ENCODE data around the gene GNG5. TPM values are rescaled to one million over a fixed set of nuclear protein-coding genes. Genes with fewer than 3 reads are reported as not detected.
A peak's percentile ranks its signal among the peaks of the same experiment; 100 is the strongest.
"Not testable (repeated sequence)": the region's sequence is repeated elsewhere in the genome, so short reads cannot be mapped to it uniquely, and the experiment has no call there.

Gene GNG5
- total and polyA plus RNA-seq, 5 donors from 2014 or later, result 33.0 to 318 (median 233) TPM

DNA sequence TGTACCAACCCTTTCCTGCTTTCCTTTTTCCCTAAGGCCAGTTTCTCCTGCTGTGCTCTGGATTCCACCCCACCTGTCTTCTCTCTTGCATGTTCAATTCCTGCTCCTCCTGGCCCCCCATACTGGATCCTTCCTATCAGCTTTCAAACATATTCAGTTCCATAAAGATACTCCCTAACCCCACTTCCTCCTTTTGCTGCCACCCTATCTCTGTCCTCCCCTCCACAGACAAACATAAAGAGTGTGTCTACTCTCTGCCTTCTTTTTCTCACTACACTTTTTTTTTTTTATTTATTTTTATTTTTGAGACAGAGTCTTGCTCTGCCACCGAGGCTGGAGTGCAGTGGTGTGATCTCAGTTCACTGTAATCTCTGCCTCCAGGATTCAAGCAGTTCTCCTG lies 44.3 kb downstream of the GNG5 start:
- Mint-ChIP-seq H3K36me3 (no peaks in the 10 kb centered on the region), H3K4me1 (no peaks in the 10 kb centered on the region), H3K9me3 (peaks cover 0 to 1% (median 0%) of the 10 kb centered on the region in 7 donors), H3K27ac (no peak overlapping the region), H3K4me3 (no peak overlapping the region), H3K27me3 (peaks cover 30% of the 10 kb centered on the region)
- DNase-seq (no peak), ATAC-seq (ENCODE audit: low read depth in 2 of 2) (no peak)
- Histone ChIP-seq H3K9me3 (ENCODE audit: control insufficient read depth in 2 of 2, low read length in 2 of 2) (no peaks in the 10 kb centered on the region), H3K27ac (ENCODE audit: insufficient read depth, low read length, poor library complexity, severe bottlenecking) (no peak overlapping the region), H3K4me3 (ENCODE audit: low read depth, low read length) (no peak overlapping the region), H3K36me3 (ENCODE audit: control insufficient read depth, insufficient read depth, low read length) (no peaks in the 10 kb centered on the region), H3K27me3 (ENCODE audit: control insufficient read depth, insufficient read depth, low read length) (peaks cover 22% of the 10 kb centered on the region), H3K4me1 (ENCODE audit: control insufficient read depth, insufficient read depth, low read length, poor library complexity, severe bottlenecking) (no peaks in the 10 kb centered on the region)

DNA sequence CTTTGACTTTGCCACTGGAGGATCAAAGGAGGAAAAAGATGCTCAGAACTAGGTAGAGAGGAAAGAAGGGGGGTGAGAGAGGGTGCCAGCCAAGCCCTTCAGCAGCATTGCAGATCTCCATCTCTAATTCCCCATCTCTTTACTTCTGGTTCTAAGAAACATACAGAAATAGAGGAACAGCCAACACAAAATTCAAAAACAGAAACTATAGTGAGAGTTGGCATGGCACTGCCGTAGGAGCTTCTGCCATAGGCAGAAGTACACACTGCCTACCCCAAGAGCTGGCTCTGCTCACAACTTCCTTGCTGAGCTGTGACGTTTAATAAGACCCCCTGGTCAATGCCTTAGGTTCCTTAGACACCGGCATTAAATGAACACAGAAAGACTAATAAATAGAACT lies 53.9 kb downstream of the GNG5 start:
- H3K4me3 Mint-ChIP-seq, result no peak overlapping the region
- H3K27ac Mint-ChIP-seq, result no peak overlapping the region
- DNase-seq (no peak), ATAC-seq (ENCODE audit: low read depth in 2 of 2) (no peak)
- peaks cover 0 to 4% (median 0%) of the 10 kb centered on the region in 7 donors for H3K9me3 Mint-ChIP-seq
- Histone ChIP-seq H3K4me1 (ENCODE audit: control insufficient read depth, insufficient read depth, low read length, poor library complexity, severe bottlenecking) (no peaks in the 10 kb centered on the region), H3K27ac (ENCODE audit: insufficient read depth, low read length, poor library complexity, severe bottlenecking) (no peak overlapping the region), H3K4me3 (ENCODE audit: low read depth, low read length) (no peak overlapping the region), H3K36me3 (ENCODE audit: control insufficient read depth, insufficient read depth, low read length) (no peaks in the 10 kb centered on the region), H3K27me3 (ENCODE audit: control insufficient read depth, insufficient read depth, low read length) (peaks cover 23% of the 10 kb centered on the region), H3K9me3 (ENCODE audit: control insufficient read depth in 2 of 2, low read length in 2 of 2) (no peaks in the 10 kb centered on the region)
- H3K27me3 Mint-ChIP-seq, result peaks cover 58% of the 10 kb centered on the region
- no peaks in the 10 kb centered on the region for H3K36me3 Mint-ChIP-seq
- H3K4me1 Mint-ChIP-seq, result no peaks in the 10 kb centered on the region

GRCh38 chr1:84450910-84451309 lies 55.5 kb downstream of the GNG5 start:
- no peaks in the 10 kb centered on the region for H3K9me3 ChIP-seq (ENCODE audit: control insufficient read depth in 2 of 2, low read length in 2 of 2)
- H3K4me1 ChIP-seq (ENCODE audit: control insufficient read depth, insufficient read depth, low read length, poor library complexity, severe bottlenecking), result no peaks in the 10 kb centered on the region
- ATAC-seq (ENCODE audit: low read depth in 2 of 2), result no peak
- H3K27me3 Mint-ChIP-seq, result peaks cover 67% of the 10 kb centered on the region
- H3K36me3 Mint-ChIP-seq, result no peaks in the 10 kb centered on the region
- no peaks in the 10 kb centered on the region for H3K4me1 Mint-ChIP-seq
- H3K36me3 ChIP-seq (ENCODE audit: control insufficient read depth, insufficient read depth, low read length), result no peaks in the 10 kb centered on the region
- H3K4me3 Mint-ChIP-seq, result no peak overlapping the region
- peaks cover 17% of the 10 kb centered on the region for H3K27me3 ChIP-seq (ENCODE audit: control insufficient read depth, insufficient read depth, low read length)
- H3K27ac Mint-ChIP-seq, result no peak overlapping the region
- peaks cover 0 to 4% (median 0%) of the 10 kb centered on the region in 7 donors for H3K9me3 Mint-ChIP-seq
- H3K27ac ChIP-seq (ENCODE audit: insufficient read depth, low read length, poor library complexity, severe bottlenecking), result no peak overlapping the region
- DNase-seq, result no peak
- H3K4me3 ChIP-seq (ENCODE audit: low read depth, low read length), result no peak overlapping the region

DNA sequence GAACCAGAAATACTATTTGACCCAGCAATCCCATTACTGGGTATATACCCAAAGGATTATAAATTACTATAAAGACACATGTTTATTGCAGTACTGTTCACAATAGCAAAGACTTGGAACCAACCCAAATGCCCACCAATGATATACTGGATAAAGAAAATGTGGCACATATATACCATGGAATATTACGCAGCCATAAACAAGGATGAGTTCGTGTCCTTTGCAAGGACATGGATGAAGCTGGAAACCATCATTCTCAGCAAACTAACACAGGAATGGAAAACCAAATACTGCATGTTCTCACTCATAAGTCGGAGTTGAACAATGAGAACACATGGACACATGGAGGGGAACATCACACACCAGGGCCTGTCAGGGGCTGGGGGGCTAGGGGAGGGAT lies 57.7 kb downstream of the GNG5 start:
- H3K9me3 Mint-ChIP-seq; H3K36me3 Mint-ChIP-seq; H3K4me1 Mint-ChIP-seq; H3K27ac ChIP-seq (ENCODE audit: insufficient read depth, low read length, poor library complexity, severe bottlenecking); DNase-seq; H3K4me1 ChIP-seq (ENCODE audit: control insufficient read depth, insufficient read depth, low read length, poor library complexity, severe bottlenecking); H3K36me3 ChIP-seq (ENCODE audit: control insufficient read depth, insufficient read depth, low read length); ATAC-seq (ENCODE audit: low read depth in 2 of 2); H3K9me3 ChIP-seq (ENCODE audit: control insufficient read depth in 2 of 2, low read length in 2 of 2); H3K4me3 ChIP-seq (ENCODE audit: low read depth, low read length): not testable (repeated sequence)
- Mint-ChIP-seq H3K27ac (peak overlapping the region in 1 of 3 donors; percentile 20), H3K27me3 (peaks cover 58% of the 10 kb centered on the region), H3K4me3 (peak overlapping the region in 1 of 4 donors; percentile 79)
- peaks cover 12% of the 10 kb centered on the region for H3K27me3 ChIP-seq (ENCODE audit: control insufficient read depth, insufficient read depth, low read length)

Other genes with a start within 250 kb of the GNG5 start
- gene SAMD13, start 204.9 kb downstream of the GNG5 start, total RNA-seq, result not detected
- under 1 TPM in 3 of 4 donors, not detected in 1; 0.17 to 0.42 (median 0.31) TPM for gene SAMD13, start 204.9 kb downstream of the GNG5 start, polyA plus RNA-seq
- not detected for gene DNASE2B, start 108.1 kb downstream of the GNG5 start, total RNA-seq
- not detected for gene DNASE2B, start 108.1 kb downstream of the GNG5 start, polyA plus RNA-seq
- gene RPF1, start 27.3 kb downstream of the GNG5 start, total RNA-seq, result 46.8 TPM
- gene RPF1, start 27.3 kb downstream of the GNG5 start, polyA plus RNA-seq, result 10 to 100 TPM; 59.2 to 90.0 (median 69.3) TPM
- 2.4 TPM for gene SPATA1, start 195 bp downstream of the GNG5 start, total RNA-seq
- under 1 TPM in 1 of 4 donors, not detected in 3; 0.21 TPM for gene SPATA1, start 195 bp downstream of the GNG5 start, polyA plus RNA-seq
- gene CTBS, start 67.9 kb upstream of the GNG5 start, total RNA-seq, result 15.6 TPM
- gene CTBS, start 67.9 kb upstream of the GNG5 start, polyA plus RNA-seq, result 10 to 100 TPM; 20.0 to 24.9 (median 22.5) TPM
- gene SSX2IP, start 183.9 kb upstream of the GNG5 start, total RNA-seq, result 9.3 TPM
- 1 to 10 TPM; 1.5 to 3.9 (median 2.7) TPM for gene SSX2IP, start 183.9 kb upstream of the GNG5 start, polyA plus RNA-seq

All from CD4-positive, CD25-positive, alpha-beta regulatory T cell (primary cell).